GM13976 (cell line): Measurements from ENCODE around the gene ACO2.

ENCODE experiments used
- DNase-seq: peaks from one replicate; pipeline ENCODE4 v3.0.0; 2012; ENCODE audit warnings: low spot score
- in situ Hi-C: fragments of 300-500 bp; cut with MboI; formaldehyde crosslinking; loops from one replicate; pipeline ENCODE4 v1.12.0; 2022; ENCODE audit warnings: low sequenced_read_pairs, mixed read lengths, inconsistent platforms; ENCODE audit not compliant: unreplicated experiment
- TF ChIP-seq, protein P1 (sequence below): IDR thresholded peaks from 2 replicates; pipeline ENCODE4 v1.5.1; 2012; ENCODE audit warnings: borderline replicate concordance, mild to moderate bottlenecking; ENCODE audit not compliant: insufficient read depth; ENCODE audit errors: extremely low read depth, missing control alignments, control extremely low read depth

ACO2 gene

DNA sequence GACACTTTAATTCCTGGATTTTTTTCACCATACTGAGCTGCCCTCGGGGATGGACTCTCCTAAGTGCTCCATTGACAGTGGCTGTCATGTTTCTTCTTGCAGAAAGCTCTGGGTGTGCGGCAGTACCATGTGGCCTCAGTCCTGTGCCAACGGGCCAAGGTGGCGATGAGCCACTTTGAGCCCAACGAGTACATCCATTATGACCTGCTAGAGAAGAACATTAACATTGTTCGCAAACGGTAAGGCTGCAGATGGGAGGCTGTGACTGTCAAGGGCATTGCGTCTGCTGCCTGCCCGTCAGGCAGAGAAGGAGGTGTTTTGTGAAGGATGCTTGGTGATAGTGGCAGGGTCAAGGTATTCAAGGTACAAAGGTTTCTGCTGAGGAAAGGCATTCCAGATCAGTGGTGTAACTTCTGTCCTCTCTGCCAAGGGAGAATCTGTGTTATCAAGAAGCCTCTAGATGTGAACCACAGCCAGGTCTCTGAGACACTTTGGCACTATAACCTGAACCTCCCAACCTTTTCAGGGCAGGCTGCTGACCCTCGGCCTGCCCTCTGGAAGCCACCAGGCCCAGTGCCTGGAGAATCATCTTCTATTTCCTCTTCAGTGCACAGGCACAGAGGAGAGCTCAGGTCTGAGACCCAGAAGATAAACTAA lies 30.8 kb downstream of the ACO2 start:
- DNase-seq: no peak
- TF ChIP-seq, protein P1, sequence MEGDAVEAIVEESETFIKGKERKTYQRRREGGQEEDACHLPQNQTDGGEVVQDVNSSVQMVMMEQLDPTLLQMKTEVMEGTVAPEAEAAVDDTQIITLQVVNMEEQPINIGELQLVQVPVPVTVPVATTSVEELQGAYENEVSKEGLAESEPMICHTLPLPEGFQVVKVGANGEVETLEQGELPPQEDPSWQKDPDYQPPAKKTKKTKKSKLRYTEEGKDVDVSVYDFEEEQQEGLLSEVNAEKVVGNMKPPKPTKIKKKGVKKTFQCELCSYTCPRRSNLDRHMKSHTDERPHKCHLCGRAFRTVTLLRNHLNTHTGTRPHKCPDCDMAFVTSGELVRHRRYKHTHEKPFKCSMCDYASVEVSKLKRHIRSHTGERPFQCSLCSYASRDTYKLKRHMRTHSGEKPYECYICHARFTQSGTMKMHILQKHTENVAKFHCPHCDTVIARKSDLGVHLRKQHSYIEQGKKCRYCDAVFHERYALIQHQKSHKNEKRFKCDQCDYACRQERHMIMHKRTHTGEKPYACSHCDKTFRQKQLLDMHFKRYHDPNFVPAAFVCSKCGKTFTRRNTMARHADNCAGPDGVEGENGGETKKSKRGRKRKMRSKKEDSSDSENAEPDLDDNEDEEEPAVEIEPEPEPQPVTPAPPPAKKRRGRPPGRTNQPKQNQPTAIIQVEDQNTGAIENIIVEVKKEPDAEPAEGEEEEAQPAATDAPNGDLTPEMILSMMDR: no peak

DNA sequence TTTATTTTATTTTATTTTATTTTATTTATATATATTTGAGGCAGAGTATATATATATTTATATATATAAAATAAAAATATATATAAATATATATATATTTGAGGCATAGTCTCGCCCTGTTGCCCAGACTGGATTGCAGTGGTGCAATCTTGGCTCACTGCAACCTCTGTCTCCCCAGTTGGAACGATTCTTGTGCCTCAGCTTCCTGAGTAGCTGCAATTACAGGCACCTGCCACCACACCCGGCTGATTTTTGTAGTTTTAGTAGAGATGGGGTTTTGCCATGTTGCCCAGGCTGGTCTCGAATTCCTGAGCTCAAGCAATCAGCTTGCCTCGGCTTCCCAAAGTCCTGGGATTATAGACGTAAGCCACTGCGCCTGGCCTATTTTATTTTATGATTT lies 31.4 kb downstream of the ACO2 start:
- no peak for DNase-seq
- TF ChIP-seq, protein P1: no peak
- in situ Hi-C loops: no loop called here

More for the DNA sequence above, 30.8 kb downstream of the ACO2 start:
- in situ Hi-C loops: no loop called here

DNA sequence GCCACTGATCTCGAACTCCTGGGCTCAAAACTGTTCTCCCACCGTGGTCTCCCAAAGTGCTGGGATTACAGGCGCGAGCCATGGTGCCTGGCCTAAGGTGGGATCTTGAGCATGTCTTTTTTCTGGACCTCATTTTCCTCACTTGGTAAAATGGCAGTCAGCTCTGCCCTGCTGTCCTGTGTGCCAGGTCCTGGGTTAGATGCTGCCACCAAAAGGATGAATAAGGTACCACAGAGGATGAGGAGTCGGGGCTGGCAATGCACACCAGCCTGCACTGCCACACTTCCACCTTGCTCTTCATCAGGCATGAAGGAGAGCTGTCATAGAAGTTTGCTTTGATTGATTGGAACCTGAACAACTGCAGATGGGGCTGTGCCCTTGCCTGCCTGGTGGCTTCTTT lies 32.3 kb downstream of the ACO2 start:
- in situ Hi-C loops: no loop called here
- TF ChIP-seq, protein P1: peak; percentile 22
- peak; percentile 69 for DNase-seq

DNA sequence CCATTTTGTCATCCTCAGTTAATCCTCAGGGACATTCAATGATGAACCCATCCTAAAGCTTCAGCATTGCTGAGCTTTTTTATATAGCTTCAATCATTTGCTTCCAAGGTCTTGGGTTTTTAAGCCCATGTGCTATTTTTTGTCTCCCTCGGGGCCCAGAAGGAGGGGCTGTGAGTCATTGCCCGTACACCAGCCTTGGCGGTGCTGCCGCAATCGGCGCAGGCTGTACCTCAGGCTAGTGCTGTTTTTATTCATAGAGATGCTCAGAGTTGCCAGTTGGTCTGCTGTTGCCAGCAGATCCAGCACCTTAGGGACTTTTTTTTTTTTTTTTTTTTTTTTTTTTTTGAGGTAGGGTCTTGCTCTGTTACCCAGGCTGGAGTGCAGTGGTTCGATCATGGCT lies 35.5 kb downstream of the ACO2 start:
- in situ Hi-C loops: no loop called here
- DNase-seq: no peak
- TF ChIP-seq, protein P1: no peak

DNA sequence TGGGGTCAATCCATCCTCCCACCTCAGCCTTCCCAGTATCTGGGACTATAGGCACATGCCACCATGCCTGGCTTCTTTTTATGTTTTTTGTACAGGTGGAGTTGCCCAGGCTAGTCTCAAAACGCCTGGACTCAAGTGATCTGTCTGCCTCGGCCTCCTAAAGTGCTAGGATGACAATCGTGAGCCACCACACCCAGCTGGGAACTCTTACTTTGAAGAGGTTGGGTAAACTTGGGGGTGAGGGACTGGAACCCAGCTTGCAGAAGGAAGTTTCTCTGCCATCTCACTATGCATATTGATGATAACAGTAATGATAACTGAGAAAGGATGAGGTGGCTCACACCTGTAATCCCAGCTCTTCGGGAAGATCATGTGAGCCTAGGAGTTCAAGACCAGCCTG lies 35.9 kb downstream of the ACO2 start:
- in situ Hi-C loops: no loop called here
- TF ChIP-seq, protein P1: no peak
- no peak for DNase-seq

DNA sequence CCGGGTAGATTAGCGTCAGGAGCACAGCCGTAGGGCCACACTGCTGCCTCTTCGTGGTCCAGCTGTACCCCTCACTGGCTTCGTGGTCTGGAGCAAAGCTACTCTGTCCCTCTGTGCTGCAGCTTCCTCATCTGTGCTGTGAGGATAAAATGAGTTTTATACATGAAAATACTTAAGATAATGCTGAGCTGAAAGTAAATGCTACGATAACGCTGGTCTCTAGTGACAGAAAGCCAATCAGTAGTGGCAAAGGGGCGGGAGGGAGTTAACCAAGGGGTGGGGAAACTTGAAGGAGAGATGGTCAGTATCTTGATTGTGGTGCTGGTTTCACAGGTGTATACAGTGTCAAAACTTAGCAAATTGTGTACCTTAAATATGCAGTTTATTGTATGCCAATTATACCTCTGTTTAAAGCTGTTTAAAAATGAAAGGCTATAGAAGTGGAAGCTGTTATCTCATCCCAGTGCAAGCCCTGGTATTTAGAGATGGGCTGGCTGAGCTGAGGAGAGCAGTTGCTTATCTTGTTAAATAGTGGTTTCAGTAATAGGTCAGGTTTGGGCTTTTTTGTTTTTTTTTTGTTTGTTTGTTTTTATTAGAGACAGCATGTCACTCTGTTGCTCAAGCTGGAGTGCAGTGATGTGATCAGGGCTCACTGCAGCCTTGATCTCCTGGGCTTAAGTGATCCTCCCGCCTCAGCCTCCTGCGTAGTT lies 36.7 kb downstream of the ACO2 start:
- TF ChIP-seq, protein P1: no peak
- in situ Hi-C loops: no loop called here
- no peak for DNase-seq
